Neural cell (in vitro differentiated cells): Measurements from ENCODE around the gene P2RX5. TPM values are rescaled to one million over a fixed set of nuclear protein-coding genes. Genes with fewer than 3 reads are reported as not detected.

Experiments
- H2AFZ ChIP-seq: fragments of 200-600, 300-800 bp; sonication (generic), shearing (Covaris generic); 2 replicates; pipeline ENCODE4 v1.6.0; 2014; ENCODE audit warnings: low read depth, mild to moderate bottlenecking, antibody characterized with exemption, low read length, moderate library complexity
- H3F3A ChIP-seq: fragments of 200-600 bp; shearing (Covaris generic); 2 replicates; pipeline ENCODE4 v1.6.1; 2016; ENCODE audit warnings: mild to moderate bottlenecking, moderate library complexity, mixed read lengths, antibody characterized with exemption, low read length; ENCODE audit not compliant: insufficient read depth, poor library complexity, severe bottlenecking
- H3K27ac ChIP-seq: fragments of 200-600, 300-800 bp; sonication (generic), shearing (Covaris generic); 2 replicates; pipeline ENCODE4 v1.5.1; 2014; ENCODE audit warnings: mild to moderate bottlenecking, low read length, moderate library complexity
- H3K27me3 ChIP-seq: fragments of 300-800, 200-600 bp; sonication (generic), shearing (Covaris generic); 2 replicates; pipeline ENCODE4 v1.6.0; 2014; ENCODE audit warnings: mild to moderate bottlenecking, low read depth, low read length, moderate library complexity; ENCODE audit not compliant: insufficient read depth
- H3K36me3 ChIP-seq: fragments of 300-800, 200-600 bp; sonication (generic), shearing (Covaris generic); 2 replicates; pipeline ENCODE4 v1.5.1; 2014; ENCODE audit warnings: mild to moderate bottlenecking, antibody characterized with exemption, low read length, moderate library complexity; ENCODE audit not compliant: insufficient read depth
- H3K4me2 ChIP-seq: fragments of 300-800, 200-600 bp; sonication (generic), shearing (Covaris generic); 2 replicates; pipeline ENCODE4 v1.6.0; 2014; ENCODE audit warnings: mild to moderate bottlenecking, low read length
- H3K4me3 ChIP-seq: fragments of 300-800, 200-600 bp; sonication (generic), shearing (Covaris generic); 2 replicates; pipeline ENCODE4 v1.5.1; 2014; ENCODE audit warnings: mild to moderate bottlenecking, low read length, moderate library complexity
- H3K79me2 ChIP-seq: fragments of 200-600 bp; shearing (Covaris generic); replicated peaks from 2 replicates; pipeline ENCODE4 v1.6.0; 2014; ENCODE audit warnings: mild to moderate bottlenecking, low read length, moderate library complexity; ENCODE audit not compliant: insufficient read depth
- H3K9ac ChIP-seq: fragments of 300-800, 200-600 bp; sonication (generic), shearing (Covaris generic); 2 replicates; pipeline ENCODE4 v1.6.1; 2016; ENCODE audit warnings: mild to moderate bottlenecking, low read length, mixed read lengths
- H3K9me2 ChIP-seq: fragments of 200-600 bp; shearing (Covaris generic); 2 replicates; pipeline ENCODE4 v1.6.1; 2016; ENCODE audit warnings: mild to moderate bottlenecking, low read length, mixed read lengths; ENCODE audit not compliant: insufficient read depth
- H3K9me3 ChIP-seq: fragments of 200-600, 300-800 bp; sonication (generic), shearing (Covaris generic); 2 replicates; pipeline ENCODE4 v1.6.1; 2016; ENCODE audit warnings: mild to moderate bottlenecking, mixed run types, low read length, moderate library complexity, mixed read lengths
- H4K20me1 ChIP-seq: fragments of 200-600 bp; shearing (Covaris generic); 2 replicates; pipeline ENCODE4 v1.6.1; 2016; ENCODE audit warnings: mild to moderate bottlenecking, mixed run types; ENCODE audit not compliant: insufficient read depth
- CTCF ChIP-seq: fragments of 450-650 bp; IDR thresholded peaks from 2 replicates; pipeline ENCODE4 v1.5.1; 2014; ENCODE audit warnings: antibody characterized with exemption, mild to moderate bottlenecking, moderate library complexity; ENCODE audit not compliant: poor library complexity, severe bottlenecking
- EP300 ChIP-seq: fragments of 450-650 bp; conservative IDR thresholded peaks from 2 replicates; pipeline ENCODE4 v1.6.1; 2014; ENCODE audit warnings: antibody characterized with exemption, mild to moderate bottlenecking, moderate library complexity; ENCODE audit not compliant: poor library complexity, severe bottlenecking
- EZH2 ChIP-seq: fragments of 200-600, 300-800 bp; shearing (Covaris generic), sonication (generic); IDR thresholded peaks from 2 replicates; pipeline ENCODE4 v1.6.1; 2014; ENCODE audit warnings: antibody characterized with exemption, low read length, borderline replicate concordance, mild to moderate bottlenecking; ENCODE audit not compliant: insufficient read depth, poor library complexity, severe bottlenecking
- MXI1 ChIP-seq: fragments of 450-650 bp; conservative IDR thresholded peaks from 2 replicates; pipeline ENCODE4 v1.6.1; 2014; ENCODE audit warnings: antibody characterized with exemption, mild to moderate bottlenecking; ENCODE audit not compliant: poor library complexity, severe bottlenecking
- POLR2AphosphoS5 ChIP-seq: IDR thresholded peaks from 2 replicates; pipeline ENCODE4 v1.6.1; 2012
- RAD21 ChIP-seq: fragments of 450-650 bp; conservative IDR thresholded peaks from 2 replicates; pipeline ENCODE4 v1.6.1; 2014; ENCODE audit warnings: antibody characterized with exemption, mild to moderate bottlenecking, moderate library complexity
- SMC3 ChIP-seq: fragments of 450-650 bp; conservative IDR thresholded peaks from 2 replicates; pipeline ENCODE4 v1.6.1; 2014; ENCODE audit warnings: antibody characterized with exemption, mild to moderate bottlenecking, moderate library complexity; ENCODE audit not compliant: poor library complexity
- TAF1 ChIP-seq: IDR thresholded peaks from 2 replicates; pipeline ENCODE4 v1.6.1; 2012; ENCODE audit warnings: low read depth
- polyA plus RNA-seq: library from polyadenylated mRNA; depleted of rRNA; stranded (reverse); fragments of >200 nt; gene quantifications from 2 replicates; pipeline ENCODE4 v1.2.3, GENCODE V29; 2014
- TF ChIP-seq, protein P1 (sequence below): IDR thresholded peaks from 2 replicates; pipeline ENCODE4 v1.6.1; 2012; ENCODE audit warnings: borderline replicate concordance

Gene P2RX5
- polyA plus RNA-seq, 1 donor from 2014 or later, result 7.0 TPM

DNA sequence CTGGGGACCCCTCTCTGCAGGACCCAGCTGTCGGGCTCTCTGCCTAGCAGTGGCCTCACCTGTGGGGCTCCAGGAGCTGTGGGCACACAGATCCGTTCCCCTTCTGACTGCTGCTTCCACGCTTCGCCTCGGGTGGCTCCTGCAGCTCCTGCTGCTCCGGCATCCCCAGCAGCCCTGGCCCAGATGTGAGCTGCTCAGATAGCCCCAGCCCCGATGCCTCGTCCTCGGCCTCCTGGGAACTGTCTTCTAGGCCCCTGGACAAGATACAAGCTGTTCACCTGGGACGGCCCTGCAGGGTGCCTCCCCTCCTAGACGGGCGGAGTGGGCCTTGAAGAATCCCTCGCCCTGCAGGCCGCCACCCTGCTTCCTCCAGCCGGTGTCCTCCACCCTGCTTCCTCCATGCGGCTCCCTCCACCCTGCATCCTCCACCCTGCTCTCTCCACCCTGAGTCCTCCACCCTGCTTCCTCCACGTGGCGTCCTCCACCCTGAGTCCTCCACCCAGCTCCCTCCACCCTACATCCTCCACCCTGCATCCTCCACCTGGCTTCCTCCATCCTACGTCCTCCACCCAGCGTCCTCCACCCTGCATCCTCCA lies 16.3 kb downstream of the P2RX5 start:
- Histone ChIP-seq H3K4me3 (no peak overlapping the region), H3K36me3 (no peaks in the 10 kb centered on the region), H3K27ac (no peak overlapping the region), H3K79me2 (no peaks in the 10 kb centered on the region), H4K20me1 (no peaks in the 10 kb centered on the region), H3F3A (no peaks in the 10 kb centered on the region), H2AFZ (no peak overlapping the region), H3K27me3 (no peaks in the 10 kb centered on the region), H3K9me3 (no peaks in the 10 kb centered on the region), H3K9ac (no peak overlapping the region), H3K4me2 (no peak overlapping the region), H3K9me2 (no peaks in the 10 kb centered on the region)
- TF ChIP-seq POLR2AphosphoS5 (no peak), CTCF (no peak), EZH2 (no peak), MXI1 (no peak), TAF1 (no peak), SMC3 (no peak), RAD21 (no peak), EP300 (no peak)
- TF ChIP-seq, protein P1, sequence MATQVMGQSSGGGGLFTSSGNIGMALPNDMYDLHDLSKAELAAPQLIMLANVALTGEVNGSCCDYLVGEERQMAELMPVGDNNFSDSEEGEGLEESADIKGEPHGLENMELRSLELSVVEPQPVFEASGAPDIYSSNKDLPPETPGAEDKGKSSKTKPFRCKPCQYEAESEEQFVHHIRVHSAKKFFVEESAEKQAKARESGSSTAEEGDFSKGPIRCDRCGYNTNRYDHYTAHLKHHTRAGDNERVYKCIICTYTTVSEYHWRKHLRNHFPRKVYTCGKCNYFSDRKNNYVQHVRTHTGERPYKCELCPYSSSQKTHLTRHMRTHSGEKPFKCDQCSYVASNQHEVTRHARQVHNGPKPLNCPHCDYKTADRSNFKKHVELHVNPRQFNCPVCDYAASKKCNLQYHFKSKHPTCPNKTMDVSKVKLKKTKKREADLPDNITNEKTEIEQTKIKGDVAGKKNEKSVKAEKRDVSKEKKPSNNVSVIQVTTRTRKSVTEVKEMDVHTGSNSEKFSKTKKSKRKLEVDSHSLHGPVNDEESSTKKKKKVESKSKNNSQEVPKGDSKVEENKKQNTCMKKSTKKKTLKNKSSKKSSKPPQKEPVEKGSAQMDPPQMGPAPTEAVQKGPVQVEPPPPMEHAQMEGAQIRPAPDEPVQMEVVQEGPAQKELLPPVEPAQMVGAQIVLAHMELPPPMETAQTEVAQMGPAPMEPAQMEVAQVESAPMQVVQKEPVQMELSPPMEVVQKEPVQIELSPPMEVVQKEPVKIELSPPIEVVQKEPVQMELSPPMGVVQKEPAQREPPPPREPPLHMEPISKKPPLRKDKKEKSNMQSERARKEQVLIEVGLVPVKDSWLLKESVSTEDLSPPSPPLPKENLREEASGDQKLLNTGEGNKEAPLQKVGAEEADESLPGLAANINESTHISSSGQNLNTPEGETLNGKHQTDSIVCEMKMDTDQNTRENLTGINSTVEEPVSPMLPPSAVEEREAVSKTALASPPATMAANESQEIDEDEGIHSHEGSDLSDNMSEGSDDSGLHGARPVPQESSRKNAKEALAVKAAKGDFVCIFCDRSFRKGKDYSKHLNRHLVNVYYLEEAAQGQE, result no peak

GRCh38 chr17:3678821-3679530 lies 17.0 kb downstream of the P2RX5 start:
- Histone ChIP-seq H3K4me3 (no peak overlapping the region), H4K20me1 (no peaks in the 10 kb centered on the region), H3K36me3 (no peaks in the 10 kb centered on the region), H3F3A (no peaks in the 10 kb centered on the region), H3K9ac (no peak overlapping the region), H3K27ac (no peak overlapping the region), H3K9me2 (no peaks in the 10 kb centered on the region), H2AFZ (no peak overlapping the region), H3K79me2 (no peaks in the 10 kb centered on the region), H3K9me3 (no peaks in the 10 kb centered on the region), H3K4me2 (no peak overlapping the region), H3K27me3 (no peaks in the 10 kb centered on the region)
- TF ChIP-seq MXI1 (no peak), SMC3 (no peak), EZH2 (no peak), POLR2AphosphoS5 (no peak), CTCF (no peak), EP300 (no peak), TAF1 (no peak)
- TF ChIP-seq, protein P1, result no peak
